ENCODE measurements around the gene KDM7A.

Gene KDM7A

DNA sequence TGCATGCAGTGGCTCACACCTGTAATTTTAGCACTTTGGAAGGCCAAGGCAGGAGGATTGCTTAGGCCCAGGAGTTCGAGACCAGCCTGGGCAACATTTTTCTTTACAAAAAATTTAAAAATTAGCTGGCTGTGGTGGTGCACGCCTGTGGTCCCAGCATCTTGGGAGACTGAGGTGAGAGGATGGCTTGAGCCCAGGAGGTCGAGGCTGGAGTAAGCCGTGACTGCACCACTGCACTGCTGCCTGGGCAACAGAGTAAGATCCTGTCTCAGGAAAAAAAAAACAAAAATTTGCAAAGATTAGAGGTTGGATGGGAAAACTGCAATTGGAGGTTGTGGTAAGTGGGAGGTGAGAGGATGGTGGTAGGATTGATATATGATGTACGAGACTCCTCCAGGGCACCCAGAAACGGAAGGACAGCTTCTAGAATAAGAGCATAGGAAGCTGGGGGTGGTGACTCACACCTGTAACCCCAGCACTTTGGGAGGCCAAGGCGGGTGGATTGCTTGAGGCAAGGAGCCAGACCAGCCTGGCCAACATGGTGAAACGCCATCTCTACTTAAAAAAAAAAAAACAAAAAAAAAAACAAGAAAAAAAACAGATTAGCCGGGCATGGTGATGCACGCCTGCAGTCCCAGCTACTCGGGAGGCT lies 94.9 kb downstream of the KDM7A start:
- DNase-seq: no peak

- DNase-seq: no peak
These were observed 95.9 kb downstream of the KDM7A start for GRCh38 chr7:140080919-140081318.

DNA sequence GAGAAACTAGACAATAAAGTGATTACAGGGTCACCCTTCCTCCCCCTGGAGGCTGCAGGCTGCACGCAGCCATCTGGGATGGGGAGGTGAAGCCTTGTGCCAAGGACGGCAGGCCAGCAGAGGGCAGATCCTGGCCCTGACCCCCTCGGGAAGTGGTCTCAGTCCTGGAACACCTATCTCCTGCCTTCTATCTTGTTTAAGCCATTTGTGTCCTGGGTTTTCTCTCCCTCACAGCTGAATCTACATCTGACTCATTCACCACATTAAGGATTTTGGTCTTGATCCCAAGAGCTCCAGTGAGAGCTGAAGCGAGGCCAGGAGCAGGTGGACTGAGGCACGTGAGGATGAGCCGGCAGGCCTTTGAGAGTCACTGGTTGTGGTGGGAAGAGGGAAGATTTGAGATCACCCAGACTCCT lies 97.7 kb downstream of the KDM7A start:
- DNase-seq: no peak

- no peak for DNase-seq
These were observed 98.4 kb downstream of the KDM7A start for GRCh38 chr7:140078392-140078791.

- no peak for DNase-seq
These were observed 102.0 kb downstream of the KDM7A start for GRCh38 chr7:140074780-140075179.

DNA sequence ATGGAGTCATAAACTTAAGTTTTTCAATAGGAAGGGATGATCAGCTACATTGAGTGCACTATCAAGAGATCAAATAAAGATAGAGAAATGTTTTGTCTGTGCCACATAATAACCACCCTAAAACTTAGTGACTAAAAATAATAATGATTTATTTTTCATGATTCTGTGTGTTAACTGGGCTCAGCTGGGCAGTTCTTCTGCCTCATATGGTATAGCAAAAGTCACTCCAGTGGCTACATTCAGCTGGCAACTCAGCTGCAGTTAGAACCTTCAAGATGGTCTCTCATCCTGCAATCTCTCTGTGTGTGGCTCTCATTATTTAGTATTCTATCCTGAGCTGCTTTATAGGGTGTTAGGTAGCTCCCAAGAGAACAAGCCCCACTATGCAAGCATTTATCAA lies 106.2 kb downstream of the KDM7A start:
- DNase-seq: no peak

DNA sequence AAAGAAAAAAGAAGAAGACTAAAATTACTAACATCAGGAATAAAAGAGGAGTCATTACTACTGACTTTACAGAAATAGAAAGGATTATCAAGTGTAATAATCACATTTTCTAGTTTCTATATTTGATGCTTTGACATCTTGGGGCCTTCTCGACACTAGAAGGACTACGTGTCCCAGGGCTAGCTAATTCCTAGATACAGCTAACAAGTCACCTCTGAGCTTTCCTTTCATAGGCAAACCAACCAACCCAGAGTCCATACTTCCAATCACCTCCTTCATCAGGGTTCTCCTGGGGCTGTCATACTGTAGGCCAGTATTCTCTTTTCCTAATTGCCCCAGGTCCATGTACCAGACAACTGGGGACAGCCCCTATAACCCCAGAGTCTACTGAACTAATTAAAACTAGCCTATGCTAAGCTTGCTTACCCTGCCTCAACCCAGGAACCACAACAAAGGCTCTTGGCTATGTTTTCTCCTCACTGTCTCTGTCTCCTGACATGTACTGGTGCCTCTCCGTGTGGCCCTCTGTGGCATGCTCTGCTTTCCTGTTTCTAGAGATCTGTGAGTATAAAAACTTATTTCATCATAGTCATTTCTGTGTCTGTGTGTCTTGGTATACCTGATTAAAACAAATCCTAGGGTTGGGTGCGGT lies 107.4 kb downstream of the KDM7A start:
- no peak for DNase-seq

- DNase-seq: no peak
These were observed 108.8 kb downstream of the KDM7A start for GRCh38 chr7:140068033-140068432.

GRCh38 chr7:140067052-140067451 lies 109.7 kb downstream of the KDM7A start:
- DNase-seq: no peak

DNA sequence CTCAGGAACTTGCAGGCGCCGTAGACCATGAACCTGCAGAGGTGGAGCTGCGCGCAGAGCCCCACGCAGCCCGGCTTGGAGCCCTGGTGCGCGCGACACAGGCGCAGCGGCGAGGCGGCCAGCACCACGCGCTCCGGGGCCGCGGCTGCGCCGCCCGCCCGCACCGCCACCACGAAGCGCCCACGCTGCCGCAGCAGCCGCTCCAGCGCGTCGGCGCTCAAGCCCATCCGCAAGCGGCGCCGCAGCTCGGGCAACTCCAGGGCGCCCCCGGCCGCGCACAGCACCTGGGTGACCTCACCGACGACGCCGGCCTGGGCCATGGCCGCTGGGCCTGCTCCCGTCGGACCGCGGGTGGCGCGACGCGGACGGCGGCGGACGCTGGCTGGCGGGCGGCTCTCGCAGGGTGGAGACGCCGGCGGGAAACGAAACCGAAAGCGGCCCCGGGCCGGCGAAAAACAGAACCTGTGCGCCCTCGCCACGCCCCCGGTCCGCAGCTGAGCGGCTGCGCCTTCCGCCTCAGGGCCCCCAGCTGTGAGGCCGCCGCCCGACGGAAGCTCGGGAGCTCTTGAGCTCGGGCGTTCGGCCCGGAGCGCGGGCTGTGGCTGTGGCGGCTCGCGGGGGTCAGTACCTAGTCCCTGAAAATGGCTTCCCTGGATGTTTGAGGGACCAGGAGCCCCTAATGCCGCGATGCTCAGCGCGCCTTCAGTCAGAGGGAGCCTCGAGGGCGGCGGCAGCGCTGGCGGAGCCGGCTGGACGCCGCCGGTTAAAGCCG lies 114.1 kb downstream of the KDM7A start, which contains the start of gene PARP12:
TSS of gene PARP12 (minus strand) at position 424 of the 772 bp plus-strand sequence. CDS start at position 320, 104 bp downstream.
- DNase-seq: peak; percentile 86

DNA sequence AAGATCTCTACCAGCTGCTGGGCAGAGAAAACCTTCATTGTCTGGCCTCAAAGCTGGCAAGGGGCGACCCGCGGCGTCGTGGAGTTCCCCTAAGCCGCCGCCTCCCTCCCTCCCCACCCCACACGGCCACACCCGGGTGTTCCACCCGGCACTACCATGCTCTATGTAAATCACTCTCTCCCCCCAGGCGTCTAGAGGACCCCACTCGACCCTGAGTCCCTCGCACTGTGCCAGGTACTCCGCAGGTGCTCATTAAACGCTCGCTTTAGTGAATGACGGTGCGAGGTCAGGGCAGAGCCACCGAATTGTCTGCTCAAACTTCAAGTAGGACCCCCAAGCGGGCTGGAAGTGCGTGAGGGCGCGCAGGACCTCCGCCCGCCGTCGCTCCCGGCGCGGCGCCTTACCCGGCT lies 114.7 kb downstream of the KDM7A start:
- peak; percentile 62 for DNase-seq

- DNase-seq: no peak
These were observed 115.2 kb downstream of the KDM7A start for GRCh38 chr7:140061607-140061930.

DNA sequence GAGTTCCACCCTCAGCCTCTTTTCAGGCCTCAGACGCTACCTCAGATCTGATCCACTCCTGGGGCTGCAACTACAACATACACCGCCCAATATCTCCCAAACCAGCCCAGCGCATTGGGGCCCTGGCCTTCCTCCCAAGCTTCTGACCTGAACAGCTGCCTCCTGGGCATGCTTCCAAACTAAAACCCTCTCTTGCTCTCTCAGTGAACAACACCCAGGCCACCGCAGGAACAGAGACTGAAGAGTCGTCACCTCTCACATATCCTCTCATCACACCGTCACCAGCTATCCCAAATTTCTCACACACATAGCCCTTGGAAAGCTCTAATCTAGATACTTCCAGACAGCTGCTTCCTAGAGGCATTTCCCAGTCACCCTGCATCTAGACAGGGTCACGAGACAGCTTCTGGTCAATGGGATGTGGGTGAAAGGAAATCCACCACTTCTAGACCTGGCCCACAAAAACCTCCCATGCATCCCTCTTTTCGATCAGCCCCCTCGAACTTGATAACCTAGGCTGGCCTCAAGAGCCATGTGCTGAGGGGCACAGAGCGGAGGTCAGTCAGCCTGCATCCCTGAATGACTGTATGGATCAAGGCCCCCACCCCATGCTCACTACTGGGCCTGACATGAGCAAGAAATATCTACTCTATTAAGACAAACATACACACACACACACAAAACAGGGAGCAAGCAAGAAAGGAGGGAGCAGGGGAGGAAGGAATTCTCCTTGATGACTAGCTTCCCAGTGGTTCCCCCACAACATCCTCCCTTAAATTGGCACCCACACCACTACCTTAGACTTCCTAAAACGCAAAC lies 115.8 kb downstream of the KDM7A start:
- DNase-seq: no peak

- no peak for DNase-seq
These were observed 116.5 kb downstream of the KDM7A start for GRCh38 chr7:140060243-140060630.

- peak; percentile 58 for DNase-seq
These were observed 117.2 kb downstream of the KDM7A start for GRCh38 chr7:140059273-140060242.

DNA sequence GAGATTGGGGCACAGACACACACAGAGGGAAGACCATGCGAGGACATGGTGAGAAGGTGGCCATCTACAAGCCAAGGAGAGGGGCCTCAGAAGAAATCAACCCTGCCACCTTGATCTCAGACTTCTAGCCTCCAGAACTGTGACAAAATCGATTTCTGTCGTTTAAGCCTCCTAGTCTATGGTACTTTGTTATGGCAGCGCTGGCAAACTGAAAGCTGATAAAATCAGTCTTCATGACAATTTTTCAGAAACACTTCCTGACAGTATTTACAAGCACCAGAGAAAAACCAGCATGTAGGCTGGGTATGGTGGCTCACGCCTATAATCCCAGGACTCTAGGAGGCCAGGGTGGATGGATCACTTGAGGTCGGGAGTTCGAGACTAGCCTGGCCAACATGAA lies 118.3 kb downstream of the KDM7A start:
- DNase-seq: no peak

GRCh38 chr7:140057143-140057535 lies 119.6 kb downstream of the KDM7A start:
- no peak for DNase-seq

DNA sequence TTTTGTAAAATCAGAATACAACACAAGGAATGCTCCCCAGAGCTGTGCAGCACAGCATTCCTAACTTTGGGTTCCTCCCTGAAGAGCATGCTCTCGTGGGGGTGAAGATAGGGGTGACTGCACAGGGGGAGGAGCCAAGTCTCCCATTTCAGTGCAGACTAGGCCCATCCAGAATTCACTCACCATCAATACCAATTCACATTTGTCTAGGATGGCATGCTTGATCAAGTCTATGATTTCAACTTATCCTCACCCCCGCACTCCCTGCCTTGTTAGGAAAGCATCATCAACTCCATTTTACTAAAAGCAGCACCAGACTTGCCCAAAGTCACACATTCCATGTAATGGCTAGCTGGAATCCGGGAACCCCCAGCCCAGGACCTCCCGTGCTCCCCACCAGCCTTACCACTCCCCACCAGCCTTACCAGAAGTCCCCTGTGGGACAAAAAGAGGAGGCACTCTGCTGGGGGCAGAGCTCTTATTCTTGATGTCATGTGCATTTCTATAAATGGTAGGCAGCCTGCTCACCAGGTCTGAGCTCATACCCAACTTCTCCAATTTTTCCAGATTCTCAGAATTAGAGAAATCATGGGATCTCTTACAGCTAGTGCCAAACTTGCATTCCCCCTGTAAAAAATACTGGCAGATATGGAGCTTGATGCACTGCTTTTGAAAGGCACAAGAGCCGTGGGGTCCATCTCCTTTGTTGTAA lies 120.2 kb downstream of the KDM7A start:
- no peak for DNase-seq

DNA sequence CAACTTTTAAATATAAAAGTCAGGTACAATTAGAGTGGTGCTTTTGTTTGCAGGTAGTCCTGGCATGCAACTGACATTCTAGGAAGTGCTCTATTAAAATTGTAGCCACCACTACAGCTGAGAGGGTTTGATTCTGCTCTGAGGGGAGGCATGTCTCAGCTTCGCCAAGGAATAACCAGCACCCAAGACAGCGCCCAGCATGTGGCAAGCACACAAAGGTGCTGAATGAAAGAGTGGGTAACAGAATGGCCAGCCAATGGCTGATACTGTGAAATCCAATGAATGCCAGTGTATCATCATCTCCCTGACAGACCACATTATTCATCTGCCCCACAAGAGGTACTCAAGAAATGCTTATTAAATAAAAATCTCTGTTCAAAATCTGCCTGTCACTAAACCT lies 121.0 kb downstream of the KDM7A start:
- no peak for DNase-seq

GRCh38 chr7:140054751-140055150 lies 122.0 kb downstream of the KDM7A start:
- no peak for DNase-seq

- no peak for DNase-seq
These were observed 122.8 kb downstream of the KDM7A start for GRCh38 chr7:140053812-140054539.
